A549 (cell line): Measurements from ENCODE around the gene DNAH17. TPM values are rescaled to one million over a fixed set of nuclear protein-coding genes. Genes with fewer than 3 reads are reported as not detected.

Experiments
- ATAC-seq, 2 experiments: fragments of 200-7000 bp in 1 of 2; fragments of >200 bp in 1 of 2; cut with Nextera tagmentation in 1 of 2; cut with Tn5 transposase in 1 of 2; 3 replicates each; pipeline versions ENCODE4 v1.8.0 to v1.9.1; 2018 to 2020; ENCODE audit warnings: mild to moderate bottlenecking in 1 of 2, moderate library complexity in 1 of 2
- CTCF ChIA-PET: fragments of 300-600 bp; sonication (Branson Sonifier 250); formaldehyde crosslinking; extraction: SDS; loops from one replicate; lab custom pipeline; 2021; ENCODE audit warnings: antibody characterized with exemption, inconsistent platforms; lab: Yijun Ruan, JAX
- POLR2A ChIA-PET: fragments of 350-600 bp; formaldehyde crosslinking; extraction: SDS; loops from one replicate; lab custom pipeline; 2021; ENCODE audit warnings: antibody characterized with exemption, inconsistent platforms; lab: Yijun Ruan, JAX
- DNase-seq, 2 experiments: peaks; one replicate each; pipeline versions ENCODE4 v3.0.0 to v3.0.0-alpha.2; 2011 to 2016; ENCODE audit warnings: low read depth in 1 of 2, low spot score in 1 of 2
- FAIRE-seq: peaks from 2 replicates; lab custom pipeline; 2011; peaks lifted over from hg19 to GRCh38; lab: Jason Lieb, UNC
- H3K27ac ChIP-seq, 2 experiments: fragments of >200 bp; sonication (Bioruptor Twin); formaldehyde crosslinking; 3 replicates each; pipeline ENCODE4 v1.5.1; 2016 to 2017
- H3K4me1 ChIP-seq: fragments of >200 bp; sonication (Bioruptor Twin); formaldehyde crosslinking; 3 replicates; pipeline ENCODE4 v1.6.1; 2016
- H3K4me2 ChIP-seq: fragments of >200 bp; sonication (Bioruptor Twin); formaldehyde crosslinking; 3 replicates; pipeline ENCODE4 v1.6.1; 2016
- H3K4me3 ChIP-seq: fragments of >200 bp; sonication (Bioruptor Twin); formaldehyde crosslinking; 3 replicates; pipeline ENCODE4 v1.5.1; 2016
- H3K9me3 ChIP-seq: fragments of >200 bp; sonication (Bioruptor Twin); formaldehyde crosslinking; 3 replicates; pipeline ENCODE4 v1.6.1; 2016
- BCL3 ChIP-seq: fragments of >200 bp; sonication (Bioruptor Twin); formaldehyde crosslinking; IDR thresholded peaks from 3 replicates; pipeline ENCODE4 v1.6.1; 2016
- CTCF ChIP-seq: fragments of >200 bp; sonication (Bioruptor Twin); formaldehyde crosslinking; IDR thresholded peaks from 3 replicates; pipeline ENCODE4 v1.5.1; 2016
- E2F6 ChIP-seq: IDR thresholded peaks from 2 replicates; pipeline ENCODE4 v1.6.1; 2012; ENCODE audit warnings: low read depth, borderline replicate concordance
- EHF ChIP-seq: fragments of 250-450 bp; sonication (Bioruptor Pico); IDR thresholded peaks from 2 replicates; pipeline ENCODE4 v1.5.0; 2020; ENCODE audit warnings: mild to moderate bottlenecking
- EP300 ChIP-seq, 2 experiments: fragments of >200 bp; sonication (Bioruptor Twin); formaldehyde crosslinking; IDR thresholded peaks; 2 replicates in 1 of 2; 3 replicates in 1 of 2; pipeline ENCODE4 v1.6.1; 2016 to 2017
- FOXS1 ChIP-seq: fragments of 250-450 bp; sonication (Bioruptor Pico); IDR thresholded peaks from 2 replicates; pipeline ENCODE4 v1.5.0; 2020; ENCODE audit warnings: mild to moderate bottlenecking, moderate library complexity
- HDAC2 ChIP-seq: fragments of 200-600 bp; sonication (generic); IDR thresholded peaks from 2 replicates; pipeline ENCODE4 v1.6.1; 2016
- HES2 ChIP-seq: fragments of >200 bp; sonication (Bioruptor Twin); formaldehyde crosslinking; IDR thresholded peaks from 2 replicates; pipeline ENCODE4 v1.6.1; 2016
- HMGXB4 ChIP-seq: fragments of 250-450 bp; sonication (Bioruptor Pico); IDR thresholded peaks from 2 replicates; pipeline ENCODE4 v1.5.0; 2021; ENCODE audit warnings: mild to moderate bottlenecking, moderate library complexity, borderline replicate concordance
- HOXA7 ChIP-seq: fragments of 250-450 bp; sonication (Bioruptor Pico); IDR thresholded peaks from 2 replicates; pipeline ENCODE4 v1.5.0; 2020; ENCODE audit warnings: mild to moderate bottlenecking, moderate library complexity
- KDM5A ChIP-seq: fragments of 200-600 bp; sonication (generic); IDR thresholded peaks from 2 replicates; pipeline ENCODE4 v1.6.1; 2016; ENCODE audit warnings: antibody characterized with exemption, mild to moderate bottlenecking
- MAFK ChIP-seq: fragments of 450-650 bp; IDR thresholded peaks from 2 replicates; pipeline ENCODE4 v1.6.1; 2014; ENCODE audit not compliant: partially characterized antibody
- MAZ ChIP-seq: fragments of 150-350 bp; IDR thresholded peaks from 2 replicates; pipeline ENCODE4 v1.6.1; 2014; ENCODE audit warnings: antibody characterized with exemption, low read depth, low read length, borderline replicate concordance
- NFE2L2 ChIP-seq: fragments of 150-350 bp; conservative IDR thresholded peaks from 2 replicates; pipeline ENCODE4 v1.6.1; 2014; ENCODE audit warnings: low read length
- NR3C1 ChIP-seq: fragments of >200 bp; sonication (Bioruptor Twin); formaldehyde crosslinking; IDR thresholded peaks from 3 replicates; pipeline ENCODE4 v1.6.1; 2017
- POLR2A ChIP-seq: IDR thresholded peaks from 2 replicates; pipeline ENCODE4 v1.6.1; 2012; ENCODE audit warnings: mild to moderate bottlenecking, low read length
- RARB ChIP-seq: fragments of 250-450 bp; sonication (Bioruptor Pico); IDR thresholded peaks from 2 replicates; pipeline ENCODE4 v1.8.0; 2021; ENCODE audit warnings: mild to moderate bottlenecking, moderate library complexity
- RCOR1 ChIP-seq: fragments of 150-350 bp; IDR thresholded peaks from 2 replicates; pipeline ENCODE4 v1.6.1; 2014; ENCODE audit warnings: antibody characterized with exemption, low read length, low read depth
- SREBF2 ChIP-seq: fragments of 450-650 bp; IDR thresholded peaks from 2 replicates; pipeline ENCODE4 v1.6.1; 2014; ENCODE audit warnings: mild to moderate bottlenecking, moderate library complexity
- TP53 ChIP-seq: fragments of 250-450 bp; sonication (Bioruptor Pico); IDR thresholded peaks from 2 replicates; pipeline ENCODE4 v1.5.0; 2021; ENCODE audit warnings: mild to moderate bottlenecking, moderate library complexity
- WGBS: methylation state at CpG from one replicate; pipeline ENCODE4 v1.1.6; 2017; ENCODE audit errors: missing lambda C conversion rate; 5-methylcytosine and 5-hydroxymethylcytosine counted together
- polyA plus RNA-seq, 4 experiments: library from polyadenylated mRNA; depleted of rRNA in 3 of 4; stranded (reverse); fragments of >200 nt; fragmentation: RNase III in 1 of 4; extraction: RNeasy Plus Mini Kit Qiagen cat#74134 plus additional on column Dnase treatment in 1 of 4; gene quantifications; 2 replicates in 3 of 4; 3 replicates in 1 of 4; pipeline ENCODE4 v1.2.3, GENCODE V29; 2011 to 2017

DNAH17 gene
- polyA plus RNA-seq, 2 of the 4 experiments (the other 2 are of a cell fraction), result 0.21 to 0.26 TPM

GRCh38 chr17:78608122-78608803 lies 31.1 kb upstream of the DNAH17 start:
- H3K4me1 ChIP-seq, result 0 out of 3 replicates have a peak, but pooled peaks cover 14% of the 10 kb centered on the region
- TF ChIP-seq MAFK (no peak), POLR2A (no peak), HES2 (no peak)
- FAIRE-seq (peak; percentile 86), ATAC-seq (no peak), DNase-seq (no peak)
- no peak overlapping the region for H3K4me2 ChIP-seq
- CTCF ChIA-PET, result interaction anchor here (0.8 to 14.1 kb wide), 3 partner anchors 57 to 113 kb away, joined by 3 to 126 read pairs (median 15); no protein-coding TSS in a partner anchor
- no peaks in the 10 kb centered on the region for H3K9me3 ChIP-seq
- H3K4me3 ChIP-seq, result no peak overlapping the region
- 93% methylated on average over 10 of the region's 10 CpGs for WGBS
- H3K27ac ChIP-seq, result no peak overlapping the region
- POLR2A ChIA-PET, result no interaction called here

GRCh38 chr17:78607038-78607437 lies 29.8 kb upstream of the DNAH17 start:
- CTCF ChIA-PET, result interaction anchor here (0.6 to 14.1 kb wide), 11 partner anchors 9 to 319 kb away, joined by 3 to 126 read pairs (median 4); no protein-coding TSS in a partner anchor
- POLR2A ChIA-PET, result interaction anchor here (1.1 kb wide), 1 partner anchor 15 kb away, joined by 6 read pairs; no protein-coding TSS in a partner anchor
- no peak for DNase-seq

GRCh38 chr17:78605886-78606285 lies 28.7 kb upstream of the DNAH17 start:
- Histone ChIP-seq H3K4me2 (no peak overlapping the region), H3K27ac (peak overlapping the region in 1 of 2 experiments; percentile 94; a peak in 3 of 6 replicates), H3K4me1 (peaks cover 32% of the 10 kb centered on the region), H3K4me3 (no peak overlapping the region), H3K9me3 (no peaks in the 10 kb centered on the region)
- DNase-seq, result no peak
- ATAC-seq, result no peak
- ChIA-PET POLR2A (interaction anchor here (1.8 kb wide), 1 partner anchor 14 kb away, joined by 5 read pairs; no protein-coding TSS in a partner anchor), CTCF (interaction anchor here (0.8 to 14.1 kb wide), 11 partner anchors 11 to 111 kb away, joined by 3 to 126 read pairs (median 4); no protein-coding TSS in a partner anchor)
- WGBS, result 92% methylated on average over 6 of the region's 6 CpGs
- FAIRE-seq, result no peak
- TF ChIP-seq KDM5A, result no peak
- TF ChIP-seq HOXA7 (CRISPR knock-in tag), result no peak
- TF ChIP-seq HMGXB4 (CRISPR knock-in tag), result no peak
- TF ChIP-seq FOXS1 (CRISPR knock-in tag), result no peak
- no peak for TF ChIP-seq E2F6
- TF ChIP-seq NR3C1, result no peak
- TF ChIP-seq NFE2L2, result no peak
- no peak for TF ChIP-seq EHF (CRISPR knock-in tag)
- no peak for TF ChIP-seq RCOR1
- no peak for TF ChIP-seq CTCF
- no peak for TF ChIP-seq MAZ
- TF ChIP-seq EP300 (IDR thresholded peaks at IDR 0.05), result no peak
- no peak for TF ChIP-seq TP53

More at GRCh38 chr17:78607038-78607437, 29.8 kb upstream of the DNAH17 start:
- FAIRE-seq (peak; percentile 18), ATAC-seq (no peak)
- H3K9me3 ChIP-seq, result no peaks in the 10 kb centered on the region
- H3K4me2 ChIP-seq, result no peak overlapping the region
- peaks cover 21% of the 10 kb centered on the region for H3K4me1 ChIP-seq
- TF ChIP-seq BCL3 (no peak), HMGXB4 (CRISPR knock-in tag) (no peak), RARB (no peak), HDAC2 (no peak), SREBF2 (no peak), HES2 (no peak), HOXA7 (CRISPR knock-in tag) (no peak)
- 82% methylated on average over 6 of the region's 6 CpGs for WGBS
- peak overlapping the region in 1 of 2 experiments; percentile 70; a peak in 3 of 6 replicates for H3K27ac ChIP-seq
- H3K4me3 ChIP-seq, result no peak overlapping the region
